ENCODE measurements around the gene PLAGL2. TPM values are rescaled to one million over a fixed set of nuclear protein-coding genes. Genes with fewer than 3 reads are reported as not detected.
A peak's percentile ranks its signal among the peaks of the same experiment; 100 is the strongest.

The PLAGL2 gene
- total RNA-seq, 1 experiment from 2014 or later: 44.4 TPM

DNA sequence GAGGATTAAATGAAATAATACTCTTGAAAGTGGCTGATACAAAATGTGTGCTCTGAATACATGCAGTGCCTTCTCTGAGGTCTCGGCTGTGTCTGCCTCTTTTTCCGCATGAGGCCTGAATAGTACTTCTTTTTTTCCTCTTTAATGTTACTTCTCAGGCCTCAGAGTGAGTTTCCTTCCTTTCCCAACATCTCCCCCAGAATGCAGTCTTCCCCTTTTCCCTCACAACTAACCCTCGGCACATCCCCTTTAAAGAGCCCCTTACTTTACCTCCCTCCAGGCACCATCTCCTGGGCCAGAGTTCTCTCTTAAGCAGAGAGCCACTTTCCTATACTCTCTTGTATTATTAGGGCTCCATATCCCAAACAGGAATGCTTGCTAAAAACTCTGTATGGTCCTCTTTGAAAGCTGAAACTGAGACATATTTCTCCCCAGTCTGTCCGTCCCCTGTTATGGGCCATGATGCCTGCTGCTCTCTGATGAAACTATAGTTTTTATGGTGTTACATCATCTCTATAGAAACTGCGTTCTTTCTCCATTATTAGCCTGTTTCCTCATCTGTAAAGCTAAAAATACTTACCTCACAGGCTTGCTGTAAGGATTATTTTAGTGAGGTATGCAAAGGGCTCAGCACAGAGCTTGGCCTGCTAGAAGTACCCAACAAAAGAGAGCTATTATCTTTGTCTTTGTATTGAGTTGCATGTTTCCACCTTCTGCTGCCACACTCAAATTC is 2.3 kb downstream of the PLAGL2 start:
- H2BK15ac ChIP-seq (ENCODE audit: low read depth, low read length): no peak overlapping the region
- H3K27me3 Mint-ChIP-seq (ENCODE audit: low read depth): no peaks in the 10 kb centered on the region
- H4K20me1 ChIP-seq (ENCODE audit: control insufficient read depth, insufficient read depth, insufficient read length): no peaks in the 10 kb centered on the region

More for the DNA sequence above, 2.3 kb downstream of the PLAGL2 start:
- H2BK120ac ChIP-seq (ENCODE audit: low read depth, low read length, poor library complexity, severe bottlenecking): no peak overlapping the region
- no peak overlapping the region for H3T11ph ChIP-seq (ENCODE audit: low read length)
- no peak overlapping the region for H3K23ac ChIP-seq (ENCODE audit: insufficient read length, low read depth, low read length)
- H3K9me3 ChIP-seq (ENCODE audit: control insufficient read depth, low read depth, low read length): no peaks in the 10 kb centered on the region
- H3K27ac ChIP-seq (ENCODE audit: insufficient read length, low read depth, low read length): no peak overlapping the region
- no peak overlapping the region for H4K91ac ChIP-seq (ENCODE audit: insufficient read length, low read depth, low read length)
- H3K4me1 Mint-ChIP-seq: peaks cover 49 to 51% of the 10 kb centered on the region in 2 experiments
- H3K27ac Mint-ChIP-seq: peak overlapping the region in 2 of 3 experiments; percentile 55 to 59; a peak in 4 of 7 replicates
- H4K8ac ChIP-seq (replicated peaks; ENCODE audit: insufficient read length, low read depth, low read length): no peak overlapping the region
- peaks cover 9% of the 10 kb centered on the region for H3K79me1 ChIP-seq (ENCODE audit: insufficient read depth, low read depth, low read length, poor library complexity, severe bottlenecking)
- H3K9ac ChIP-seq (ENCODE audit: extremely low read depth, insufficient read length, low read length): no peak overlapping the region
- no peak overlapping the region for H2AK5ac ChIP-seq (ENCODE audit: insufficient read length, low read length)
- H4K5ac ChIP-seq (ENCODE audit: insufficient read length, low read depth, low read length): no peak overlapping the region
- H3K4me2 ChIP-seq (ENCODE audit: insufficient read depth, insufficient read length, low read length): no peak overlapping the region
- H3K56ac ChIP-seq (ENCODE audit: insufficient read length, low read depth, low read length): no peak overlapping the region
- H3K9me3 Mint-ChIP-seq: no peaks in the 10 kb centered on the region; a peak in 1 of 5 replicates
- peaks cover 23% of the 10 kb centered on the region; the same call in 1 of the 2 replicates for H3K79me2 ChIP-seq (ENCODE audit: insufficient read depth, low read length)
- no peak overlapping the region for H2BK20ac ChIP-seq (ENCODE audit: low read depth, low read length, poor library complexity, severe bottlenecking)
- H3K4me1 ChIP-seq (ENCODE audit: insufficient read depth, low read length): no peaks in the 10 kb centered on the region
- no peak overlapping the region for H3K18ac ChIP-seq (ENCODE audit: insufficient read length, low read depth, low read length)
- H2BK12ac ChIP-seq (ENCODE audit: insufficient read length, low read depth, low read length): no peak overlapping the region
- H3K23me2 ChIP-seq (ENCODE audit: insufficient read length, low read depth, low read length, poor library complexity, severe bottlenecking): peaks cover 10% of the 10 kb centered on the region
- no peak overlapping the region for H2BK5ac ChIP-seq (ENCODE audit: insufficient read length, low read length)
- no peak for DNase-seq
- TF ChIP-seq CTCF (conservative IDR thresholded peaks at IDR 0.05): no peak
- H3K36me3 Mint-ChIP-seq (ENCODE audit: insufficient read depth in 1 of 3, low read depth in 3 of 3): peaks cover 16 to 41% (median 25%) of the 10 kb centered on the region in 3 experiments
- H3K4me3 Mint-ChIP-seq: peak overlapping the region; percentile 89 to 97
- no peaks in the 10 kb centered on the region for H3K27me3 ChIP-seq (ENCODE audit: insufficient read depth, low read length)
- no CpG with 5 or more reads among the region's 5 CpGs for WGBS (ENCODE audit: extremely low coverage, insufficient read length, low lambda C conversion rate)
- no peak overlapping the region for H3K4ac ChIP-seq (ENCODE audit: low read depth, low read length)
- H2AFZ ChIP-seq (ENCODE audit: low read length): no peak overlapping the region
- no peak overlapping the region for H3K14ac ChIP-seq (ENCODE audit: insufficient read depth, low read length)

Measured in H9 (cell line).